Right lobe of liver (tissue), 4 donors: Measurements from ENCODE around the gene ATXN1.

Experiments
- POLR2A ChIP-seq: fragments of 450-650 bp; IDR thresholded peaks from one replicate; pipeline ENCODE4 v1.6.1; 2017; ENCODE audit warnings: antibody characterized with exemption, mild to moderate bottlenecking
- TF ChIP-seq, protein P1 (sequence below), 4 donors: fragments of 200-600 bp in 3 of 4; fragments of 450-650 bp in 1 of 4; IDR thresholded peaks; one replicate each; pipeline versions ENCODE4 v1.5.1 to v1.8.0; 2016 to 2022; ENCODE audit warnings: antibody characterized with exemption in 4 of 4, mild to moderate bottlenecking in 2 of 4
- donor health status: DM: no; HTN: no; CAD: no.
- donor health status: DM: no; HTN: no; CAD: no.
- donor health status: DM: no; HTN: yes; CAD: no.

DNA sequence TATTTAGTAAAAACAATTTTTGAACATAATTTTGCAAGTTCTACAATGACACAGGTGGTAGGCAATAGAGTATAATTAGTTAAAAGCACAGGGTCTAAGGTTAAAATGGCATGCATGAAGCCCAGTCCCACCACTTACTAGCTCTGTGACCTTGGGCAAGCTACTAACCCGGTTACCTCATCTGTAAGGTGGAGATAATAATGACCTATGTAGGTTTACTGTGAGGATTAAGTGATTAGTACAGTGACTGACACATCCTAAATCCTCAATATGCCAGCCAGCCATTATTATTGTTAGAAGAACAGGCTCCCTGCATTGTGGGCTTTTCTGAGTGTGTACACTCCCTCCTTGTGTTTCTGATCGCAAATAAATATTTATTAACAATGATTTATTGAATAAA is 26.2 kb downstream of the ATXN1 start:
- TF ChIP-seq POLR2A = no peak
- TF ChIP-seq, protein P1, sequence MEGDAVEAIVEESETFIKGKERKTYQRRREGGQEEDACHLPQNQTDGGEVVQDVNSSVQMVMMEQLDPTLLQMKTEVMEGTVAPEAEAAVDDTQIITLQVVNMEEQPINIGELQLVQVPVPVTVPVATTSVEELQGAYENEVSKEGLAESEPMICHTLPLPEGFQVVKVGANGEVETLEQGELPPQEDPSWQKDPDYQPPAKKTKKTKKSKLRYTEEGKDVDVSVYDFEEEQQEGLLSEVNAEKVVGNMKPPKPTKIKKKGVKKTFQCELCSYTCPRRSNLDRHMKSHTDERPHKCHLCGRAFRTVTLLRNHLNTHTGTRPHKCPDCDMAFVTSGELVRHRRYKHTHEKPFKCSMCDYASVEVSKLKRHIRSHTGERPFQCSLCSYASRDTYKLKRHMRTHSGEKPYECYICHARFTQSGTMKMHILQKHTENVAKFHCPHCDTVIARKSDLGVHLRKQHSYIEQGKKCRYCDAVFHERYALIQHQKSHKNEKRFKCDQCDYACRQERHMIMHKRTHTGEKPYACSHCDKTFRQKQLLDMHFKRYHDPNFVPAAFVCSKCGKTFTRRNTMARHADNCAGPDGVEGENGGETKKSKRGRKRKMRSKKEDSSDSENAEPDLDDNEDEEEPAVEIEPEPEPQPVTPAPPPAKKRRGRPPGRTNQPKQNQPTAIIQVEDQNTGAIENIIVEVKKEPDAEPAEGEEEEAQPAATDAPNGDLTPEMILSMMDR (IDR thresholded peaks at IDR 0.05) = no peak
